Measurements from ENCODE around the gene ADNP. TPM values are rescaled to one million over a fixed set of nuclear protein-coding genes. Genes with fewer than 3 reads are reported as not detected.

ADNP gene
- polyA plus RNA-seq, 1 of the 3 experiments (the other 2 are of a cell fraction) = 13.3 TPM

- TF ChIP-seq USF2 (IDR thresholded peaks at IDR 0.05; ENCODE audit: borderline replicate concordance, low read depth, low read length) (no peak), MEF2A (IDR thresholded peaks at IDR 0.05; ENCODE audit: borderline replicate concordance, low read depth) (no peak), EP300 (IDR thresholded peaks at IDR 0.05; ENCODE audit: borderline replicate concordance in 1 of 2, low read depth in 1 of 2, low read length in 1 of 2) (no peak), CTCF (IDR thresholded peaks at IDR 0.05) (no peak), USF1 (IDR thresholded peaks at IDR 0.05; ENCODE audit: borderline replicate concordance, low read depth) (no peak), RXRA (IDR thresholded peaks at IDR 0.05; ENCODE audit: borderline replicate concordance, low read depth) (no peak), POLR2AphosphoS5 (IDR thresholded peaks at IDR 0.05; ENCODE audit: low read depth, low read length) (peak; percentile 96), MAX (IDR thresholded peaks at IDR 0.05; ENCODE audit: low read depth) (peak; percentile 67)
These were observed 26.8 kb upstream of the ADNP start, which contains the start of gene DPM1 (continued) for GRCh38 chr20:50957798-50958614.

GRCh38 chr20:50957276-50957675, 26.0 kb upstream of the ADNP start:
- Histone ChIP-seq H4K20me1 (ENCODE audit: insufficient read depth) (peaks cover 47% of the 10 kb centered on the region), H3K9me2 (no peaks in the 10 kb centered on the region), H3K79me2 (ENCODE audit: insufficient read depth) (peaks cover 96% of the 10 kb centered on the region), H3K4me1 (ENCODE audit: control insufficient read depth in 1 of 2, insufficient read depth in 2 of 2, low read depth in 1 of 2, low read length in 1 of 2) (peaks cover 18 to 22% of the 10 kb centered on the region in 2 experiments), H3K27me3 (ENCODE audit: insufficient read depth) (no peaks in the 10 kb centered on the region), H3K27ac (ENCODE audit: low read depth in 2 of 2, low read length in 1 of 2) (peak overlapping the region in 1 of 2 experiments; percentile 91; a peak in 3 of 4 replicates), H2AFZ (ENCODE audit: low read depth) (no peak overlapping the region), H3K9ac (peak overlapping the region; percentile 98), H3K9me3 (no peaks in the 10 kb centered on the region), H3F3A (replicated peaks; ENCODE audit: insufficient read depth) (no peaks in the 10 kb centered on the region), H3K4me3 (ENCODE audit: low read depth in 2 of 2, low read length in 1 of 2) (peak overlapping the region; percentile 98 to 100), H3K4me2 (peak overlapping the region; percentile 93), H3K36me3 (replicated peaks in 1 of 2; ENCODE audit: control insufficient read depth in 1 of 2, insufficient read depth in 2 of 2, low read length in 1 of 2) (peaks cover 44 to 46% of the 10 kb centered on the region in 2 experiments)
- WGBS (ENCODE audit: low lambda C conversion rate) = 5% methylated on average over 7 of the region's 7 CpGs
- POLR2A ChIA-PET = interaction anchor here (1.9 to 2.4 kb wide), 2 partner anchors 162 to 166 kb away, joined by 8 to 12 read pairs; partner anchors contain the start of gene BCAS4
- DNase-seq = no peak
- CTCF ChIA-PET = interaction anchor here (0.7 to 4.2 kb wide), 7 partner anchors 10 to 357 kb away, joined by 3 to 29 read pairs (median 6); partner anchors contain the start of gene BCAS4
- no peak for TF ChIP-seq CTCF (IDR thresholded peaks at IDR 0.05)
- TF ChIP-seq MAX (IDR thresholded peaks at IDR 0.05; ENCODE audit: low read depth) = no peak
- TF ChIP-seq USF1 (IDR thresholded peaks at IDR 0.05; ENCODE audit: borderline replicate concordance, low read depth) = no peak
- no peak for TF ChIP-seq FOXJ3 (CRISPR knock-in tag; IDR thresholded peaks at IDR 0.05)
- no peak for TF ChIP-seq ZBTB33 (IDR thresholded peaks at IDR 0.05; ENCODE audit: borderline replicate concordance, low read depth)
- TF ChIP-seq RCOR1 (IDR thresholded peaks at IDR 0.05; ENCODE audit: low read length) = no peak
- no peak for TF ChIP-seq YY1 (IDR thresholded peaks at IDR 0.05; ENCODE audit: low read depth)
- TF ChIP-seq REST (IDR thresholded peaks at IDR 0.05; ENCODE audit: low read depth, low read length) = no peak

Data from SK-N-SH (cell line).